CD8-positive, alpha-beta memory T cell (primary cell): ENCODE results near the gene PADI6. TPM values are rescaled to one million over a fixed set of nuclear protein-coding genes. Genes with fewer than 3 reads are reported as not detected.

Experiments
- CTCF ChIA-PET: fragments of 350-600 bp; sonication (Branson Sonifier 250); formaldehyde crosslinking; loops from one replicate; lab custom pipeline; 2021; ENCODE audit warnings: antibody characterized with exemption; lab: Charles Lee
- POLR2A ChIA-PET: fragments of 350-600 bp; sonication (Branson Sonifier 250); formaldehyde crosslinking; loops from one replicate; lab custom pipeline; 2021; ENCODE audit warnings: antibody characterized with exemption; lab: Charles Lee
- DNase-seq, 5 donors: peaks; one replicate each; pipeline versions ENCODE4 v3.0.0 to v3.0.0-alpha.2; 2020 to 2022; ENCODE audit warnings: mixed read lengths in 1 of 5
- H3K27ac ChIP-seq: one replicate; pipeline ENCODE4 v1.7.0; 2013; ENCODE audit warnings: low read depth, mild to moderate bottlenecking, low read length, moderate library complexity
- H3K27me3 ChIP-seq: 2 replicates; pipeline ENCODE4 v1.7.0; 2013; ENCODE audit warnings: low read length, mild to moderate bottlenecking; ENCODE audit not compliant: insufficient read depth, poor library complexity, severe bottlenecking
- H3K36me3 ChIP-seq: 2 replicates; pipeline ENCODE4 v1.7.0; 2013; ENCODE audit warnings: mild to moderate bottlenecking, low read length, moderate library complexity; ENCODE audit not compliant: insufficient read depth
- H3K4me1 ChIP-seq: 2 replicates; pipeline ENCODE4 v1.7.0; 2013; ENCODE audit warnings: mild to moderate bottlenecking, low read length, moderate library complexity; ENCODE audit not compliant: insufficient read depth
- H3K4me3 ChIP-seq: 2 replicates; pipeline ENCODE4 v1.7.0; 2013; ENCODE audit warnings: mild to moderate bottlenecking, low read length
- H3K9me3 ChIP-seq: 2 replicates; pipeline ENCODE4 v1.7.0; 2013; ENCODE audit warnings: mild to moderate bottlenecking, low read length
- H3K27ac Mint-ChIP-seq, 8 donors: one replicate each; pipeline ENCODE4 v1.8.0; 2020 to 2021; ENCODE audit warnings: mixed read lengths in 8 of 8, mild to moderate bottlenecking in 6 of 8, inconsistent platforms in 3 of 8, moderate library complexity in 3 of 8
- H3K27me3 Mint-ChIP-seq, 2 donors: one replicate each; pipeline ENCODE4 v1.8.0; 2020 to 2021; ENCODE audit warnings: mixed read lengths in 2 of 2, mild to moderate bottlenecking in 1 of 2, moderate library complexity in 1 of 2
- H3K36me3 Mint-ChIP-seq, 3 donors: one replicate each; pipeline ENCODE4 v1.8.0; 2020 to 2021; ENCODE audit warnings: mixed read lengths in 3 of 3, inconsistent platforms in 1 of 3, mild to moderate bottlenecking in 1 of 3
- H3K4me1 Mint-ChIP-seq, 3 donors: one replicate each; pipeline ENCODE4 v1.8.0; 2020 to 2021; ENCODE audit warnings: mixed read lengths in 3 of 3, inconsistent platforms in 1 of 3, mild to moderate bottlenecking in 1 of 3
- H3K4me3 Mint-ChIP-seq, 7 donors: one replicate each; pipeline ENCODE4 v1.8.0; 2020 to 2021; ENCODE audit warnings: mixed read lengths in 7 of 7, mild to moderate bottlenecking in 6 of 7, moderate library complexity in 4 of 7, inconsistent platforms in 2 of 7
- H3K9me3 Mint-ChIP-seq, 5 donors: one replicate each; pipeline ENCODE4 v1.8.0; 2020 to 2022; ENCODE audit warnings: mixed read lengths in 5 of 5, mild to moderate bottlenecking in 3 of 5, moderate library complexity in 2 of 5, inconsistent platforms in 1 of 5
- polyA plus RNA-seq: library from polyadenylated mRNA; unstranded; fragments of 300-500 nt; fragmentation: Illumina TruSeq; gene quantifications from one replicate; pipeline ENCODE4 v1.2.3, GENCODE V29; 2021
- total RNA-seq, 2 experiments: library from RNA; stranded (reverse); gene quantifications; one replicate each; pipeline ENCODE4 v1.2.3, GENCODE V29; 2021

The PADI6 gene
- total and polyA plus RNA-seq, 3 experiments from 2014 or later, result not detected

GRCh38 chr1:17436380-17437174 lies 64.6 kb downstream of the PADI6 start:
- Mint-ChIP-seq H3K9me3 (no peaks in the 10 kb centered on the region), H3K36me3 (peaks cover 0 to 41% (median under 1%) of the 10 kb centered on the region in 3 donors), H3K4me1 (peaks cover 37 to 62% (median 54%) of the 10 kb centered on the region in 3 donors), H3K27ac (peak overlapping the region; percentile 65 to 95 (median 88)), H3K4me3 (peak overlapping the region; percentile 75 to 92 (median 80)), H3K27me3 (peaks cover 0 to 2% of the 10 kb centered on the region in 2 donors)
- no peak for DNase-seq
- peak overlapping the region; percentile 57 for H3K4me3 ChIP-seq
- ChIA-PET POLR2A (no interaction called here), CTCF (interaction anchor here (1.7 kb wide), 1 partner anchor 13 kb away, joined by 3 read pairs; no protein-coding TSS in a partner anchor)
- peaks cover 16% of the 10 kb centered on the region for H3K4me1 ChIP-seq
- peak overlapping the region; percentile 70 for H3K27ac ChIP-seq
- no peaks in the 10 kb centered on the region for H3K9me3 ChIP-seq
- peaks cover 8% of the 10 kb centered on the region for H3K36me3 ChIP-seq
- no peaks in the 10 kb centered on the region for H3K27me3 ChIP-seq

DNA sequence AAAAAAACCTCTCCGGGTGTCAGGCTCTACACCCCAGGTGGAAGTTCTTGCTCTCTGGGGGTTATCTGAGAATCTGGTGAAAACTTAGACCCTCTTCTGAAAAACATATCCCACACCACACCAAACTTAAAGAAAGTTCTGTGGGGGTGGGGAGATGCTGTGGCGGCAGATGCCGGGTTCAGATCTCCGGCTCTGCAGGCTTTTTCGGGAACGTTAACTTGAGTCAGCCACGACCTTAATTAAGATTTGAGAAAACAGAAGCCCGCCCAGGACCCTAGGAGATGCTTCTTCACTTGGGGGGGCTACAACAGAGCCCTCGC lies 65.2 kb downstream of the PADI6 start:
- Mint-ChIP-seq H3K27me3 (peaks cover 0 to 2% of the 10 kb centered on the region in 2 donors), H3K27ac (peak overlapping the region; percentile 65 to 95 (median 88)), H3K4me3 (peak overlapping the region; percentile 75 to 92 (median 80)), H3K36me3 (peaks cover 0 to 39% (median 0%) of the 10 kb centered on the region in 3 donors), H3K4me1 (peaks cover 37 to 58% (median 51%) of the 10 kb centered on the region in 3 donors), H3K9me3 (no peaks in the 10 kb centered on the region)
- POLR2A ChIA-PET, result no interaction called here
- Histone ChIP-seq H3K27ac (peak overlapping the region; percentile 70), H3K4me1 (peaks cover 16% of the 10 kb centered on the region), H3K9me3 (no peaks in the 10 kb centered on the region), H3K27me3 (no peaks in the 10 kb centered on the region), H3K4me3 (peak overlapping the region; percentile 57), H3K36me3 (peaks cover 8% of the 10 kb centered on the region)
- CTCF ChIA-PET, result no interaction called here
- no peak for DNase-seq

DNA sequence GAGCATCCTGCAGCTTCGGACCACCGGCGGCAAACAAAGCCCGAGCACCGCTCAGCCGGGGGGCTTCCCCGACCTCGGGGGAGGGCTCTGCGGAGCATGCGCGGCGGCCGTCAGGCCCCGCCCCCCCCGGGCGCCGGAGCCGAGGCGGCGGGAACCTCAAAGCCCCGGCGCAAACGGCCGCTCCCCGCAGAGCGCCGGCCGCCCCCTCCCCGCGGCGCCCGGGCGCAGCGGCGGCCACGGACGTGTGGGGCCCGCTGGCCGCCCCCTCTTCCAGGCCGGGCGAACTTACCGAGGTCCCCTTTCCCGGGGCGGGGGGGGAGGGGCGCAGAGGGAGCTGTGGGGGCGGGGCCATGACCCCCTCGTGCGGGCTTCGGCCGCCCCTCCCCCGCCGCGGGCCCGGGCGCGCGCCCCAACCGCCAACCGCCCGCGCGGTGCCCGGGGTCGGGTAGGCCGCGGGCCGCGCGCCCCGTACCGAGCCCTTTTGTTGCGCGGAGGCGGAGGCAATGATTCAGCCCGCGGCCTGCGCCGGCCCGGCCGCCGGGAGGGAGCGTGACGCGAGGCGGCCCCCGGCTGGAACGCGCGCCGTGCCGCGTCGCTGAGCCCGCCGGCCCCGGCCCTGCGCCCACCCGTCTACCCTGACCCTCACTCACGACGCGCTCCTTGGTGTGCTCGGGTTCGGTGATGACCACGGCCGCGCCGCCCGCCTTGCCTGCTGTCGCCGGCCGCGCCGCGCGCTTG lies 65.8 kb downstream of the PADI6 start:
- DNase-seq, result peak; percentile 38 to 71 (median 54)
- H3K4me3 ChIP-seq, result peak overlapping the region; percentile 57
- no peaks in the 10 kb centered on the region for H3K9me3 ChIP-seq
- Mint-ChIP-seq H3K4me1 (peaks cover 37 to 54% (median 51%) of the 10 kb centered on the region in 3 donors), H3K9me3 (no peaks in the 10 kb centered on the region), H3K36me3 (peaks cover 0 to 34% (median 0%) of the 10 kb centered on the region in 3 donors), H3K27me3 (peaks cover 0 to 2% of the 10 kb centered on the region in 2 donors), H3K4me3 (peak overlapping the region; percentile 75 to 92 (median 80)), H3K27ac (peak overlapping the region in 7 of 8 donors; percentile 65 to 95 (median 89))
- no peaks in the 10 kb centered on the region for H3K27me3 ChIP-seq
- H3K36me3 ChIP-seq, result peaks cover 8% of the 10 kb centered on the region
- H3K4me1 ChIP-seq, result peaks cover 16% of the 10 kb centered on the region
- POLR2A ChIA-PET, result no interaction called here
- peak overlapping the region; percentile 93 for H3K27ac ChIP-seq
- CTCF ChIA-PET, result no interaction called here

- DNase-seq, result peak; percentile 59 to 79 (median 67)
- Histone ChIP-seq H3K27ac (peak overlapping the region; percentile 93), H3K27me3 (no peaks in the 10 kb centered on the region), H3K4me3 (peak overlapping the region; percentile 97), H3K36me3 (peaks cover 5% of the 10 kb centered on the region), H3K9me3 (no peaks in the 10 kb centered on the region), H3K4me1 (peaks cover 16% of the 10 kb centered on the region)
- H3K4me3 Mint-ChIP-seq, result peak overlapping the region; percentile 93 to 99 (median 96)
- H3K4me1 Mint-ChIP-seq, result peaks cover 37 to 47% (median 44%) of the 10 kb centered on the region in 3 donors
- no peaks in the 10 kb centered on the region for H3K9me3 Mint-ChIP-seq
- peak overlapping the region; percentile 91 to 97 (median 96) for H3K27ac Mint-ChIP-seq
- H3K27me3 Mint-ChIP-seq, result peaks cover 4 to 7% of the 10 kb centered on the region in 2 donors
- ChIA-PET CTCF (interaction anchor here (0.6 to 1.3 kb wide), 5 partner anchors 9 to 56 kb away, joined by 3 to 6 read pairs (median 3); no protein-coding TSS in a partner anchor), POLR2A (no interaction called here)
- peaks cover 0 to 27% (median 0%) of the 10 kb centered on the region in 3 donors for H3K36me3 Mint-ChIP-seq
Measured at GRCh38 chr1:17438318-17439249, 66.6 kb downstream of the PADI6 start.

DNA sequence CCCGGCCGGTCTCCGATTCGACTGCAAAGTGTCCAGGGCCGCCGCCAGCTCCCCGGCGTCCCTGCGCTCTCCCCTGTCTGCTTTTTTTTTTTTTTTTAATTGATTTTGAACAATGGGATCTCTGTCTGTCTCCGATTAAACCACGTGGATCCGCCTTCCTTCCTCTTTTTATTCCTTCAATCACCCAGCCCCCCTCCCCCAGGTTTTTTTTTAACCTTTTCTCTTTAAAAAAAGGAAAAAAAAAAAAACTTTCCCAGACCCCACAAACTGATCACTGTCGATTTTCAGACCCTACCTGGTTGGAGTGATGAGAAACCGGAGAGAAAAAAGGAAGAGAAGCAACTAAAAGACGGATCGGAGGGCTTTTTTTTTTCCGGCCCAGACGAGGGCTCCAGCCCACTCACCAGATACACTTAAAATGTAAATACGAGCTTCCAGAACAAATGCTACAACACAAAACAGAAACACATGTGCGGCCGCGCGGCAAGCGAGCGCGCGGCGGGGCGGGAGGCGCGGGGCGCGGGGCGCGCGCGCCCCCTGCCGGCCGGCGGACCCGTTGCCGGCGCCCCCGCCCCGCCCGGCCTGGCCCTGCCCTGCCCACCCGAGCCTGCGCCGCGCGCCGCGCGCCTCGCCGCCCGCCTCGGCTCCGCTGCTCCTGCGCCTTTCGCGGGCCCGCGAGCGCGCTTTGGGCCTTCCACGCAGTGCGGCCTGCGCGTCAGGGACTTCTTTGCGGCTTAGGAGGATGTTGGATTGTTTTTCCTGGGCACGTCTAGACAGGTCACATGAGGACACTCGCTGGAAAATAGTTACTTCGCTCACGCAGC lies 67.5 kb downstream of the PADI6 start, which contains the start of gene RCC2:
RCC2 (minus strand) TSS at position 428 of the 824 bp plus-strand sequence. CDS start 1,163 bp downstream, outside the sequence.
- CTCF ChIA-PET, result interaction anchor here (0.6 to 1.4 kb wide), 9 partner anchors 8 to 56 kb away, joined by 3 to 6 read pairs (median 3); no protein-coding TSS in a partner anchor
- no peaks in the 10 kb centered on the region for H3K36me3 ChIP-seq
- Mint-ChIP-seq H3K27me3 (peaks cover 5 to 7% of the 10 kb centered on the region in 2 donors), H3K9me3 (no peaks in the 10 kb centered on the region), H3K4me1 (peaks cover 28 to 38% (median 35%) of the 10 kb centered on the region in 3 donors), H3K27ac (peak within 1 kb of the TSS; percentile 91 to 97 (median 96)), H3K36me3 (peaks cover 0 to 19% (median 0%) of the 10 kb centered on the region in 3 donors), H3K4me3 (peak within 1 kb of the TSS; percentile 93 to 99 (median 96))
- H3K9me3 ChIP-seq, result no peaks in the 10 kb centered on the region
- peak within 1 kb of the TSS; percentile 97 for H3K4me3 ChIP-seq
- H3K27me3 ChIP-seq, result no peaks in the 10 kb centered on the region
- DNase-seq, result peak; percentile 63 to 78 (median 66)
- H3K4me1 ChIP-seq, result peaks cover 16% of the 10 kb centered on the region
- H3K27ac ChIP-seq, result peak within 1 kb of the TSS; percentile 93
- POLR2A ChIA-PET, result interaction anchor here (0.7 kb wide), 1 partner anchor 25 kb away, joined by 3 read pairs; no protein-coding TSS in a partner anchor

DNA sequence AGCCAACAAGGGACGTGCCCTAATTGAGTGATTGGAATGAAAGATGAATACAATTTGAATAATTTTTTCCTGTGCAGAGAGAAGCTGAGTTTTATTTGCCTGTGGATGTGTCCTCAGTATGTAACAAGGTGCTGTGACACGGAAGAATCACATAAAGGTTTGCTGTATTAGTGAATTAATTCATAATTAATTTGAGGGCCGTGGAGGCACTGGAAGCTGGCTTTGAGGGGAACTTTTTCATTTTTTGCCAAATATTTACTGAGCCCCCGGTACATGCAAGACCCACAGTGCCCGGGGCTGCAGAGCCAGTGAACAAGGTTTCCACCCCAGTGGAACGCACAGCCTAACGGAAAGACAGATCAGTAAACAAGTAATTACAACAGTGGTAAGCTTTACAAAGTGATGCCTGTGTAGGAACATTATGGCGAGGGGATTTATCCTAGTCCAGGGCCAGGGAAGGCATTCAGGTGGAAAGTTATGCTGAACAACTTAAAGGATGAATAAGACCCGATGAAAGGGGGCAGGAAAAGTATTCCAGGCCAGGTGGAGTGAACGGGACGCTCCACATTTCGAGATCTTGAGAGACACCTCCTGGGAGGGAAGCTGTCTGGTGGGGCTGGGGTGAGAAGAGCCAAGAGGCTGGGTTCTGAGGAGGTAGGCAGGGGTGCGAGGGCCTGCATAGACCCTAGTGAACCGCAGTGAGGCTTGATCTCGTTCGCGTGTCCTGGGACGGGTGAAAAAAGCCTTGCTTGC lies 68.3 kb downstream of the PADI6 start:
- Mint-ChIP-seq H3K4me3 (peak overlapping the region; percentile 76 to 99 (median 84)), H3K27ac (peak overlapping the region; percentile 68 to 96 (median 87)), H3K36me3 (peaks cover 0 to 12% (median 0%) of the 10 kb centered on the region in 3 donors), H3K27me3 (peaks cover 5 to 7% of the 10 kb centered on the region in 2 donors), H3K9me3 (no peaks in the 10 kb centered on the region), H3K4me1 (peaks cover 21 to 30% (median 27%) of the 10 kb centered on the region in 3 donors)
- Histone ChIP-seq H3K27ac (peak overlapping the region; percentile 55), H3K9me3 (no peaks in the 10 kb centered on the region), H3K36me3 (no peaks in the 10 kb centered on the region), H3K4me1 (peaks cover 16% of the 10 kb centered on the region), H3K4me3 (peak overlapping the region; percentile 61), H3K27me3 (no peaks in the 10 kb centered on the region)
- ChIA-PET POLR2A (no interaction called here), CTCF (interaction anchor here (0.6 to 1.4 kb wide), 5 partner anchors 10 to 32 kb away, joined by 3 to 6 read pairs (median 3); no protein-coding TSS in a partner anchor)
- DNase-seq, result no peak
